IPS DF 6.9 (cell line): Measurements from ENCODE around the gene SELENOM.

ENCODE experiments used
- DNase-seq: peaks from one replicate; pipeline ENCODE4 v3.0.0-alpha.2; 2013; ENCODE audit warnings: low read depth, low spot score
- H3K27ac ChIP-seq: one replicate; pipeline ENCODE4 v1.5.1; 2013; ENCODE audit warnings: low read length, control low read depth
- H3K27me3 ChIP-seq: 2 replicates; pipeline ENCODE4 v1.6.1; 2013; ENCODE audit warnings: mild to moderate bottlenecking, low read length; ENCODE audit not compliant: control insufficient read depth, insufficient read depth
- H3K36me3 ChIP-seq: 2 replicates; pipeline ENCODE4 v1.6.1; 2013; ENCODE audit warnings: low read length; ENCODE audit not compliant: control insufficient read depth, insufficient read depth
- H3K4me1 ChIP-seq: 2 replicates; pipeline ENCODE4 v1.6.1; 2013; ENCODE audit warnings: low read length; ENCODE audit not compliant: control insufficient read depth, insufficient read depth
- H3K4me3 ChIP-seq: 2 replicates; pipeline ENCODE4 v1.5.1; 2013; ENCODE audit warnings: mild to moderate bottlenecking, low read length
- H3K9me3 ChIP-seq: 2 replicates; pipeline ENCODE4 v1.6.1; 2013; ENCODE audit warnings: low read length, inconsistent platforms; ENCODE audit not compliant: control insufficient read depth, insufficient read depth
- WGBS: extraction: QIAGEN DNeasy Blood & Tissue Kit; methylation state at CpG from one replicate; pipeline ENCODE4 v1.1.7; 2013; ENCODE audit warnings: mixed read lengths, missing lambda C conversion rate; ENCODE audit not compliant: insufficient read length, insufficient coverage; 5-methylcytosine and 5-hydroxymethylcytosine counted together

SELENOM gene

GRCh38 chr22:31107178-31107893 is at the start of gene SELENOM:
TSS of gene SELENOM (minus strand) at chr22:31107568. CDS start at chr22:31107505, 63 bp downstream.
- H3K27ac ChIP-seq, result no peak within 1 kb of the TSS
- WGBS, result no CpG with 5 or more reads among the region's 67 CpGs
- no peak for DNase-seq
- no peaks in the 10 kb centered on the region for H3K36me3 ChIP-seq
- no peaks in the 10 kb centered on the region for H3K9me3 ChIP-seq
- peaks cover 10% of the 10 kb centered on the region; the same call in 1 of the 2 replicates for H3K27me3 ChIP-seq
- H3K4me1 ChIP-seq, result 0 out of 2 replicates have a peak, but pooled peaks cover 4% of the 10 kb centered on the region
- peak within 1 kb of the TSS; percentile 68 for H3K4me3 ChIP-seq

GRCh38 chr22:31155422-31155821 is 48.1 kb upstream of the SELENOM start:
- no peaks in the 10 kb centered on the region for H3K9me3 ChIP-seq
- H3K36me3 ChIP-seq, result no peaks in the 10 kb centered on the region
- no CpG with 5 or more reads among the region's 3 CpGs for WGBS
- H3K4me3 ChIP-seq, result no peak overlapping the region
- H3K4me1 ChIP-seq, result no peaks in the 10 kb centered on the region
- no peak for DNase-seq
- H3K27ac ChIP-seq, result no peak overlapping the region
- no peaks in the 10 kb centered on the region for H3K27me3 ChIP-seq

GRCh38 chr22:31154975-31155374 is 47.6 kb upstream of the SELENOM start:
- Histone ChIP-seq H3K27me3 (no peaks in the 10 kb centered on the region), H3K4me3 (no peak overlapping the region), H3K27ac (no peak overlapping the region), H3K9me3 (no peaks in the 10 kb centered on the region), H3K4me1 (no peaks in the 10 kb centered on the region), H3K36me3 (no peaks in the 10 kb centered on the region)
- no peak for DNase-seq
- no CpG with 5 or more reads among the region's 1 CpG for WGBS

DNA sequence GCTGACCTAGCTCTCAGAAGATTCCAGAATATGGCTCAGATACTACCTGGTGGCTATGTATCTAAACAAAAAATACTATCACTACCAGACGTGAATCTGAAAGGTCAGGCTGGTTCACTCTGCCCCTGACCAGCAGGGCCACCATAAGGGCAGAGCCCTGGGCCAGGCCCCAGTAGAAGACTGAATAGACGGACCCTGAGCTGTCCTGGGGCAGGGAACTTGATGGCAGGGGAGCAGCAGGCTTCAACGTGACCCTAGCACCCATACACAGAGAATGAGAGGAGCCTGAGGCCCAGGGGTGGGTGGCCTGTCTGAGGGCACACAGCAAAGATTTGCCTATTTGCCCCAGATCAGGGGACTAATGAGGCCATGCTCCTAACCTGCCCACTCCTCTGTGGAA is 46.0 kb upstream of the SELENOM start:
- H3K27ac ChIP-seq, result no peak overlapping the region
- no peak for DNase-seq
- H3K9me3 ChIP-seq, result no peaks in the 10 kb centered on the region
- H3K36me3 ChIP-seq, result no peaks in the 10 kb centered on the region
- H3K27me3 ChIP-seq, result no peaks in the 10 kb centered on the region
- WGBS, result no CpG with 5 or more reads among the region's 3 CpGs
- H3K4me1 ChIP-seq, result no peaks in the 10 kb centered on the region
- H3K4me3 ChIP-seq, result no peak overlapping the region

GRCh38 chr22:31151872-31152271 is 44.5 kb upstream of the SELENOM start:
- H3K36me3 ChIP-seq, result no peaks in the 10 kb centered on the region
- no CpG with 5 or more reads among the region's 2 CpGs for WGBS
- no peak for DNase-seq
- H3K9me3 ChIP-seq, result no peaks in the 10 kb centered on the region
- no peaks in the 10 kb centered on the region for H3K4me1 ChIP-seq
- no peak overlapping the region for H3K27ac ChIP-seq
- no peak overlapping the region for H3K4me3 ChIP-seq
- no peaks in the 10 kb centered on the region for H3K27me3 ChIP-seq

GRCh38 chr22:31150615-31151014 is 43.2 kb upstream of the SELENOM start:
- Histone ChIP-seq H3K4me3 (no peak overlapping the region), H3K27ac (no peak overlapping the region), H3K27me3 (no peaks in the 10 kb centered on the region), H3K36me3 (no peaks in the 10 kb centered on the region), H3K9me3 (no peaks in the 10 kb centered on the region), H3K4me1 (no peaks in the 10 kb centered on the region)
- no peak for DNase-seq
- WGBS, result no CpG with 5 or more reads among the region's 3 CpGs

- no CpG with 5 or more reads among the region's 5 CpGs for WGBS
- Histone ChIP-seq H3K27ac (no peak overlapping the region), H3K36me3 (no peaks in the 10 kb centered on the region), H3K9me3 (no peaks in the 10 kb centered on the region), H3K4me3 (no peak overlapping the region), H3K27me3 (no peaks in the 10 kb centered on the region), H3K4me1 (no peaks in the 10 kb centered on the region)
- peak; percentile 43 for DNase-seq
Measured at GRCh38 chr22:31148953-31149627, 41.7 kb upstream of the SELENOM start.

- no peaks in the 10 kb centered on the region for H3K27me3 ChIP-seq
- WGBS, result no CpG with 5 or more reads among the region's 1 CpG
Measured at GRCh38 chr22:31148488-31148887, 41.1 kb upstream of the SELENOM start.

DNA sequence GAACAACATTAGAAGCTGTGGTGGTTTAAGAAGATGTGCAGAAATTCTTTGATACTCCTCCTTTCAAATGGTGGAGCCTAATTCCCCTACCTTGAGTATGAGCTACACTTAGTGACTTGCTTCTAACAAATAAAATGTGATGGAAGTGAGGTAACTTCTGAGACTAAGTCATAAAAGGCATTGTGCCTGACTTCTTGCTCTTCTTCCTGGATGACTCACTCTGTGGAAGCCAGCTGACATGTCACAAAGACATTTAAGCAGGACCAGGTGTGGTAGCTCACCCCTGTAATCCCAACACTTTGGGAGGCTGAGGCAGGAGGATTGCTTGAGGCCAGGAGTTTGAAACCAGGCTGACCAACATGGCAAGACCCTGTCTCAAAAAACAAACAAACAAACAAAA is 36.9 kb upstream of the SELENOM start:
- no peak for DNase-seq
- no peak overlapping the region for H3K27ac ChIP-seq
- H3K4me1 ChIP-seq, result peaks cover 3% of the 10 kb centered on the region
- no peaks in the 10 kb centered on the region for H3K36me3 ChIP-seq
- no peaks in the 10 kb centered on the region for H3K27me3 ChIP-seq
- H3K4me3 ChIP-seq, result no peak overlapping the region
- no peaks in the 10 kb centered on the region for H3K9me3 ChIP-seq

More at GRCh38 chr22:31148488-31148887, 41.1 kb upstream of the SELENOM start:
- Histone ChIP-seq H3K4me3 (no peak overlapping the region), H3K4me1 (no peaks in the 10 kb centered on the region), H3K9me3 (no peaks in the 10 kb centered on the region), H3K27ac (no peak overlapping the region), H3K36me3 (no peaks in the 10 kb centered on the region)
- DNase-seq, result no peak

DNA sequence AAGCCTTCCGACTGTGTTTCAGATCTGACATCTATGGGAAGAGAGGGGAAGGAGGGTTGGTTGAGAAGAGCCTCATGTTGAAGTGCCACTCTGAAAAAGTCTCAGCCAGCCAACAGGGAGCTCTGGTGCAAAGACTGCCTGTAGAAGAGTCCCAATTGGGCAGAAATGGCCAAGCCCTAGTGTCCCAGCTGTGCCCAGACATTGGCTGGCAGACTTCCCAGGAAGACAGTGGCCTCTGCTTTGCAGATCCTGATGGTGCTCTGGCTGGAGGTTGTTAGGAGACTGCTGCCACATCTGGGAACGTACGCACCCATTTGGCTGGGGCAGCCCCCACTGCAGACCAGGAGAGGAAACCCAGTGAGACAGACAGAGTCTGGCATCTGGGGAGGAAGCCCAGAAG is 36.2 kb upstream of the SELENOM start:
- no peak for DNase-seq
- no peak overlapping the region for H3K4me3 ChIP-seq
- no peaks in the 10 kb centered on the region for H3K36me3 ChIP-seq
- H3K9me3 ChIP-seq, result no peaks in the 10 kb centered on the region
- H3K4me1 ChIP-seq, result peaks cover 3% of the 10 kb centered on the region
- H3K27ac ChIP-seq, result no peak overlapping the region
- no peaks in the 10 kb centered on the region for H3K27me3 ChIP-seq
- no CpG with 5 or more reads among the region's 3 CpGs for WGBS

GRCh38 chr22:31143038-31143437 is 35.7 kb upstream of the SELENOM start:
- no CpG with 5 or more reads among the region's 3 CpGs for WGBS
- peaks cover 3% of the 10 kb centered on the region for H3K4me1 ChIP-seq
- H3K27me3 ChIP-seq, result no peaks in the 10 kb centered on the region
- H3K4me3 ChIP-seq, result no peak overlapping the region
- no peaks in the 10 kb centered on the region for H3K36me3 ChIP-seq
- H3K9me3 ChIP-seq, result no peaks in the 10 kb centered on the region
- no peak for DNase-seq
- H3K27ac ChIP-seq, result no peak overlapping the region
